Measurements from ENCODE around the gene MTA3. TPM values are rescaled to one million over a fixed set of nuclear protein-coding genes. Genes with fewer than 3 reads are reported as not detected.

Gene MTA3
- total RNA-seq, 6 donors from 2014 or later, result 18.2 to 59.7 (median 27.0) TPM

DNA sequence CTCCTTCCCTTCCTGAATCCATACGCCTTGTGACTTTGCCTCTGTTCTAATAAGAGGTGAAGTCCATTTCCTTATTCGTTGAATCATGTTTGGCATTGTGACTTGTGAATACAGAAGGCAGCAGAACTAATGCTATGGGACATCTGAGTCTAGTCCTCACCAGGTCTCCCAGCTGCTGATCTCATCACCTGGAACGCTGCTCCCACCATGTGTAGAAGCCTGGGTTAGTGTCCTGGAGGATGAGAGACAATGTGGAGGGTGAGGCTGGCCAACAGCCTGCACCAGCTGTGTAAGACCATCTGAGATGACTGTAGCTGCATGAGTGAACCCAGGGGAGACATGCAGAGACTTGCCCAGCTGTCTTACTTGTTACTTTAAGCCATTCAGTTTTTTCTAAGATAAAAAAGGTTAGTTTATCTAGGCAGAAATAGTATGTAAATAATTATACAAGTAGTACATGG is 227.4 kb downstream of the MTA3 start:
- H3K4me3 ChIP-seq, result no peak overlapping the region
- no peak for TF ChIP-seq POLR2AphosphoS5 (IDR thresholded peaks at IDR 0.05)
- no peak for TF ChIP-seq EP300 (IDR thresholded peaks at IDR 0.05)
- no peak for TF ChIP-seq POLR2A (IDR thresholded peaks at IDR 0.05)
- no peak for TF ChIP-seq CTCF (IDR thresholded peaks at IDR 0.05)
- no peaks in the 10 kb centered on the region for H3K9me3 ChIP-seq
- H3K27me3 ChIP-seq, result no peaks in the 10 kb centered on the region
- peaks cover 9 to 20% (median 14%) of the 10 kb centered on the region in 4 donors for H3K4me1 ChIP-seq
- no peaks in the 10 kb centered on the region for H3K36me3 ChIP-seq
- WGBS, 2 donors, result 50 to 67% methylated on average over 3 of the region's 3 CpGs
- DNase-seq (no peak), ATAC-seq (ENCODE audit: low FRiP score in 2 of 2) (no peak)
- H3K27ac ChIP-seq, result peak overlapping the region in 2 of 4 donors; percentile 3 to 12

- Histone ChIP-seq H3K4me1 (peaks cover 6 to 17% (median 11%) of the 10 kb centered on the region in 4 donors), H3K36me3 (no peaks in the 10 kb centered on the region), H3K27me3 (no peaks in the 10 kb centered on the region), H3K4me3 (no peak overlapping the region), H3K9me3 (no peaks in the 10 kb centered on the region), H3K27ac (peak overlapping the region in 1 of 4 donors; percentile 12)
- ATAC-seq (ENCODE audit: low FRiP score in 2 of 2) (no peak), DNase-seq (no peak)
- WGBS, 2 donors, result 72% methylated on average over 7 of the region's 7 CpGs
- TF ChIP-seq EP300 (IDR thresholded peaks at IDR 0.05), result no peak
- TF ChIP-seq CTCF (IDR thresholded peaks at IDR 0.05), result no peak
- TF ChIP-seq POLR2A (IDR thresholded peaks at IDR 0.05), result no peak
- no peak for TF ChIP-seq POLR2AphosphoS5 (IDR thresholded peaks at IDR 0.05)
These were observed 228.2 kb downstream of the MTA3 start for GRCh38 chr2:42796427-42797248.

GRCh38 chr2:42797281-42797680 is 228.8 kb downstream of the MTA3 start:
- no peaks in the 10 kb centered on the region for H3K36me3 ChIP-seq
- peaks cover 2 to 10% (median 5%) of the 10 kb centered on the region in 4 donors for H3K4me1 ChIP-seq
- H3K27me3 ChIP-seq, result no peaks in the 10 kb centered on the region
- H3K9me3 ChIP-seq, result no peaks in the 10 kb centered on the region
- WGBS, 2 donors, result 80 to 87% methylated on average over 6 of the region's 6 CpGs
- DNase-seq (no peak), ATAC-seq (ENCODE audit: low FRiP score in 2 of 2) (no peak)
- H3K4me3 ChIP-seq, result no peak overlapping the region
- no peak for TF ChIP-seq POLR2AphosphoS5 (IDR thresholded peaks at IDR 0.05)
- no peak for TF ChIP-seq CTCF (IDR thresholded peaks at IDR 0.05)
- no peak overlapping the region for H3K27ac ChIP-seq

DNA sequence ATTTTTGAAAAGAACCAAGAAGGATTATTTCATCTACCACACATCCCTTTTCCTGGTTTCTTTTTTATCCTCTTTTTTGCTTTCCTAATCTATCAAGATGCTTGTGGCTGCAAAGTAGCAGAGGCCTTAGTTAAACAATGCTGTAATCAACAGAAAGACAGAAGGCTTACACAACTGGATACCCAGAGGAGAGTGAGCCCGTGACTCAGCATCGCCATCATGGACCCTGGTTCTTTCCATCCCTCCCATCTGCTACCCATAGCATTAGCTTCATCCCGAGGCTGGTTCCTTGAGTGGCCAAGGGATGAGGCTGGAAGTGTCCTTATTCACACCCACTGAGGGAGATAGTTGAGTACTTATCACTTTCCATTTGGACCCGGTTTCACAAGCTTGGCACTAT is 231.4 kb downstream of the MTA3 start:
- Histone ChIP-seq H3K4me3 (no peak overlapping the region), H3K4me1 (no peaks in the 10 kb centered on the region), H3K27ac (no peak overlapping the region), H3K27me3 (no peaks in the 10 kb centered on the region), H3K9me3 (no peaks in the 10 kb centered on the region), H3K36me3 (no peaks in the 10 kb centered on the region)
- WGBS, 2 donors, result 62 to 85% methylated on average over 4 of the region's 4 CpGs
- TF ChIP-seq EP300 (IDR thresholded peaks at IDR 0.05) (no peak), POLR2A (IDR thresholded peaks at IDR 0.05) (no peak), POLR2AphosphoS5 (IDR thresholded peaks at IDR 0.05) (no peak)
- ATAC-seq (ENCODE audit: low FRiP score in 2 of 2) (no peak), DNase-seq (no peak)

- TF ChIP-seq POLR2AphosphoS5 (IDR thresholded peaks at IDR 0.05), result no peak
- no peak for TF ChIP-seq EP300 (IDR thresholded peaks at IDR 0.05)
- TF ChIP-seq POLR2A (IDR thresholded peaks at IDR 0.05), result no peak
- no peak for TF ChIP-seq CTCF (IDR thresholded peaks at IDR 0.05)
- ATAC-seq (ENCODE audit: low FRiP score in 2 of 2), result no peak
- 85 to 88% methylated on average over 4 of the region's 4 CpGs for WGBS, 2 donors
These were observed 232.1 kb downstream of the MTA3 start for GRCh38 chr2:42800461-42800962.

More at GRCh38 chr2:42800461-42800962, 232.1 kb downstream of the MTA3 start:
- no peaks in the 10 kb centered on the region for H3K4me1 ChIP-seq
- H3K36me3 ChIP-seq, result no peaks in the 10 kb centered on the region
- H3K27ac ChIP-seq, result no peak overlapping the region
- no peak for DNase-seq
- H3K4me3 ChIP-seq, result no peak overlapping the region
- no peaks in the 10 kb centered on the region for H3K27me3 ChIP-seq
- no peaks in the 10 kb centered on the region for H3K9me3 ChIP-seq

Measured in upper lobe of left lung (tissue), 6 donors.